Small intestine (tissue), 7 donors: ENCODE data around the gene SPATA6. TPM values are rescaled to one million over a fixed set of nuclear protein-coding genes. Genes with fewer than 3 reads are reported as not detected.
A peak's percentile ranks its signal among the peaks of the same experiment; 100 is the strongest.

Experiments used
- DNase-seq, 2 donors: peaks; one replicate each; pipeline versions ENCODE4 v3.0.0 to v3.0.0-alpha.2; 2013
- FAIRE-seq: peaks from 2 replicates; lab custom pipeline; 2012; peaks lifted over from hg19 to GRCh38; lab: Jason Lieb, UNC
- H3K27ac ChIP-seq, 3 donors: one replicate each; pipeline ENCODE4 v1.5.1; 2013; ENCODE audit warnings: low read length in 2 of 3, mild to moderate bottlenecking in 2 of 3, control low read depth in 1 of 3, inconsistent platforms in 1 of 3, low read depth in 1 of 3, moderate library complexity in 1 of 3
- H3K27me3 ChIP-seq, 3 donors: one replicate each; pipeline ENCODE4 v1.6.1; 2013; ENCODE audit warnings: low read length in 3 of 3, inconsistent platforms in 1 of 3; ENCODE audit not compliant: control insufficient read depth in 3 of 3, insufficient read depth in 3 of 3
- H3K36me3 ChIP-seq, 3 donors: one replicate each; pipeline ENCODE4 v1.6.1; 2013; ENCODE audit warnings: low read length in 3 of 3, inconsistent platforms in 1 of 3, low read depth in 1 of 3, mild to moderate bottlenecking in 1 of 3, moderate library complexity in 1 of 3; ENCODE audit not compliant: control insufficient read depth in 3 of 3, insufficient read depth in 2 of 3
- H3K4me1 ChIP-seq, 3 donors: one replicate each; pipeline ENCODE4 v1.6.1; 2013; ENCODE audit warnings: low read length in 2 of 3, inconsistent platforms in 1 of 3, low read depth in 1 of 3, mild to moderate bottlenecking in 1 of 3, moderate library complexity in 1 of 3; ENCODE audit not compliant: control insufficient read depth in 3 of 3, insufficient read depth in 2 of 3
- H3K4me3 ChIP-seq, 3 donors: one replicate each; pipeline ENCODE4 v1.5.1; 2013; ENCODE audit warnings: low read length in 3 of 3, control low read depth in 1 of 3, inconsistent platforms in 1 of 3, low read depth in 1 of 3, mild to moderate bottlenecking in 1 of 3, moderate library complexity in 1 of 3
- H3K9me3 ChIP-seq, 2 donors: one replicate each; pipeline ENCODE4 v1.6.1; 2013; ENCODE audit warnings: low read depth in 1 of 2, low read length in 1 of 2; ENCODE audit not compliant: control insufficient read depth in 2 of 2, insufficient read depth in 1 of 2
- WGBS, 3 donors: extraction: QIAGEN DNeasy Blood & Tissue Kit; methylation state at CpG; one replicate each; pipeline ENCODE4 v1.1.7; 2013; 5-methylcytosine and 5-hydroxymethylcytosine counted together
- polyA plus RNA-seq, 4 donors: library from polyadenylated mRNA; stranded (reverse) in 3 of 4; unstranded in 1 of 4; fragments of 200-250 nt in 3 of 4; fragments of 120-200 nt in 1 of 4; gene quantifications; one replicate each; pipeline versions ENCODE4 v1.2.1 to v1.2.3, GENCODE V29; 2013
- donor health status: healthy with polysubstance abuse.
- donor health status: control.
- donor health status: control.
- donor health status: Bipolar disorder and iron deficiency.
- donor health status: healthy.

The SPATA6 gene
- polyA plus RNA-seq, 4 donors = 2.5 to 6.2 (median 3.1) TPM

DNA sequence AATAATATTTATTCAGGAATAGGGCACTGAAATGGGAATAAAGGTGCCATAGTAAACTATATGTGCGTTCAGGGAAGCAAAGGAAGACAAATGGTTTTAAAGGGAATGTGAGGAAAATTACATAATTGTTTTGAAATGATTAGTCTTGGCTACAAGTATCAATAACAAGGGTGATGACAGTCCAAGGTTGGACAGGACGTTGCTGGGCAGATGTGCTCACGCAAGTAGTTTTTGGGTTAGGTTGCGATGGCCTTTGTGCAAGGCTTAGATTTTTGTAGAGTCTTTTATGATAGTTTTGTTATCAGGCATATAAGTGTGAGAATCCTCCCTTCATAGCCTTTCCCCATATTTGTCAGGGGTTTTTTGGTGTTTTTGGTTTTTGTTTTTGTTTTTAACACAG is 57.0 kb downstream of the SPATA6 start:
- peaks cover 0 to 5% of the 10 kb centered on the region in 2 donors for H3K9me3 ChIP-seq
- H3K36me3 ChIP-seq = no peaks in the 10 kb centered on the region
- H3K27ac ChIP-seq = no peak overlapping the region
- WGBS, 3 donors = 81 to 91% (median 90%) methylated on average over 4 of the region's 4 CpGs
- FAIRE-seq (no peak), DNase-seq (no peak)
- H3K27me3 ChIP-seq = no peaks in the 10 kb centered on the region
- H3K4me3 ChIP-seq = no peak overlapping the region
- H3K4me1 ChIP-seq = no peaks in the 10 kb centered on the region

DNA sequence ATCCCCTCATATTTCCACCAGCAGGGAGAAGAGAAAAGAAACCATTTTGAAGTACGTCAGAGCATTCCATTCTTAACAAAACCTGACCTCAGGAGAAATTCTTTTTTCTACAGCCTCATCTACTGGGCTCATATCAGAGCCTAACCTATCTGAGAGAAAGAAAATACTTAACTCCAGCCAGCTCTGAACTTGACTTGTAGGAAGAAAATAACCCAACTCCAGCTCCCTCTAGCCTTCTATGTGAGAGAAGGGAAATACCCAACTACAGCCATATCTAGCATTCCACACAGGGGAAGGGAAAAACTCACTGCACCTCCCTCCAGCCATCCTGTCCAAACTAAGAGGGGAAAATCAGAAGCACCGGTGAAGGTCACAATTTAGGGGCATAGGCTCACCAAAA is 57.7 kb downstream of the SPATA6 start:
- Histone ChIP-seq H3K4me3 (no peak overlapping the region), H3K9me3 (peaks cover 0 to 6% of the 10 kb centered on the region in 2 donors), H3K4me1 (no peaks in the 10 kb centered on the region), H3K27me3 (no peaks in the 10 kb centered on the region), H3K27ac (no peak overlapping the region), H3K36me3 (peaks cover 0 to 2% (median 0%) of the 10 kb centered on the region in 3 donors)
- DNase-seq (no peak), FAIRE-seq (no peak)
- WGBS, 3 donors = 76 to 89% (median 85%) methylated on average over 2 of the region's 2 CpGs

DNA sequence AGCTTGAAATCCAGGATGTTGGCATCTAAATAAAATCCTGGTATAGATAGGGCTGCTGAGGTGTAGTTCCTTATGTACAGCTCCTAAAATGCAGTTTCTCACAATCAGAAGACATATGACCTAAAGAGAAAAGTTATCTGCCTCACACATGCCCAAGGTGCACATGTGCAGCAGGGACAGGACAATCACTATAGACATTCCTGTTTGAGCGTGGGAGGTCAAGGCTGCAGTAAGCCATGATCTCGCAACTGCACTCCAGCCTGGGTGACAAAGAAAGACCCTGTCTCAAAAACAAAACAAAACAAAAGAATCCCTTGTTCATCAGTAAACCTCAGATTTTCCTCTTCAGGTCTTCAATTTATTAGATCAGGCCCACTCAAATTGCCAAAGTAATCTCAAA is 66.1 kb downstream of the SPATA6 start:
- H3K4me3 ChIP-seq = no peak overlapping the region
- H3K36me3 ChIP-seq = peaks cover 0 to 2% (median 0%) of the 10 kb centered on the region in 3 donors
- no peak for FAIRE-seq
- no peak for DNase-seq
- no peaks in the 10 kb centered on the region for H3K4me1 ChIP-seq
- 85 to 97% (median 89%) methylated on average over 2 of the region's 2 CpGs for WGBS, 3 donors
- peaks cover 0 to 13% of the 10 kb centered on the region in 2 donors for H3K9me3 ChIP-seq
- no peaks in the 10 kb centered on the region for H3K27me3 ChIP-seq
- no peak overlapping the region for H3K27ac ChIP-seq

DNA sequence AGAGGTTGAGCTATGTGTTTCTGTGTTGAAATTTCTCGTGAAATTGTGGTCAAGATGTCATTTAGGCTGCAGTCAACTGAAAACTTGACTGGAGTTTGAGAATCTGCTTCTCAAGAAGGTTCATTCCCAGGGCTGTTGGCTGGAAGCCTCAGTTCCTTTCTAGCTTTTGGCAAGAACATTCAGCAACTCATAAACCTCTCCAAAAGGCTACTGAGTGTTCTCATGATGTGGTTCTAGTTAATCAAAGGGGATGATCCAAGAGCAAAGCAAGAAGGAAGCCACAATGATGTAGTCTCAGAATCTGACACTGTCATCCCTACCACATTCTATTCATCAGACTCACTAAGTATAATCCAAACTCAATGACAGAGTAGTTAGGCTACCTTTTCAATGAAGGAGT is 66.6 kb downstream of the SPATA6 start:
- FAIRE-seq = no peak
- no peak overlapping the region for H3K27ac ChIP-seq
- 65 to 94% (median 72%) methylated on average over 1 of the region's 1 CpG for WGBS, 3 donors
- no peak for DNase-seq
- H3K27me3 ChIP-seq = no peaks in the 10 kb centered on the region
- H3K4me3 ChIP-seq = no peak overlapping the region
- H3K9me3 ChIP-seq = peaks cover 0 to 9% of the 10 kb centered on the region in 2 donors
- no peaks in the 10 kb centered on the region for H3K4me1 ChIP-seq
- H3K36me3 ChIP-seq = peaks cover 0 to 2% (median 0%) of the 10 kb centered on the region in 3 donors

DNA sequence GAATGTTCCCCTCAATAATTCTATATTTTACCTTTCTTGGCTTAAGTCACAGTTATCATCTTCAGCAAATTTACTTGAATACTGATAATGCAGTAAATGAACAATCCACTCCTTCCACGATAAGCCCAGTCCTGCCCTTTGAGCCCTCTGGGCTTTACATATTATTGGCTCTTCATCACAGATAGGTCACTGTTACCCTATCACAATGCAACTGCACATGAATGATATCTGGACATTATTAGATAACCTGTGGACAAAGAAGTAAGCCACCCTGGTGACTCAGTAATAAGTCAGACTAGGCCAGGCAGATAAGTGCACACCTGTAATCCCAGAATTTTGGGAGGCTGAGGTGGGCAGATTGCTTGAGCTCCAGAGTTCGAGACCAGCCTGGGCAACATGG is 69.4 kb downstream of the SPATA6 start:
- Histone ChIP-seq H3K4me1 (no peaks in the 10 kb centered on the region), H3K4me3 (no peak overlapping the region), H3K27me3 (no peaks in the 10 kb centered on the region), H3K9me3 (no peaks in the 10 kb centered on the region), H3K27ac (no peak overlapping the region), H3K36me3 (peaks cover 0 to 2% (median 0%) of the 10 kb centered on the region in 3 donors)
- peak; percentile 35 to 85 for DNase-seq
- no peak for FAIRE-seq
- WGBS, 3 donors = 45 to 65% (median 49%) methylated on average over 2 of the region's 2 CpGs

DNA sequence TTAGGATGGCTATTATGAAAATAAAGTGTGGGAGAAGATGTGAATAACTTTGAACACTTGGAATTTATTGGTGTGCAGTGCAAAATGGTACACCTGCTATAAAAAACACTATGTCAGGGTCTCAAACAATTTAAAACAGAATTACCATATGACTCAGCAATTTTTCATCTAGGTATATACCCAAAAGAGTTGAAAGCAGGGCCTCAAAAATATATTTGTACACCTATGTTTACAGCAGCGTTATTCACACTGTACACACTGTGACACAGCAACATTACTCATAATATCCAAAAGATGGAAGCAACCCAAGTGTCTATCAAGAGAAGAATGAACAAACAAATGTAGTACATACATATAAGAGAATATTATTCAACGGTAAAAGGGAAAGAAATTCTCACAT is 75.8 kb downstream of the SPATA6 start:
- 72 to 93% (median 88%) methylated on average over 2 of the region's 2 CpGs for WGBS, 3 donors
- H3K27me3 ChIP-seq = no peaks in the 10 kb centered on the region
- FAIRE-seq = no peak
- no peak overlapping the region for H3K27ac ChIP-seq
- no peak overlapping the region for H3K4me3 ChIP-seq
- H3K4me1 ChIP-seq = no peaks in the 10 kb centered on the region
- no peaks in the 10 kb centered on the region for H3K9me3 ChIP-seq
- DNase-seq = no peak
- H3K36me3 ChIP-seq = peaks cover 0 to 2% (median 0%) of the 10 kb centered on the region in 3 donors

DNA sequence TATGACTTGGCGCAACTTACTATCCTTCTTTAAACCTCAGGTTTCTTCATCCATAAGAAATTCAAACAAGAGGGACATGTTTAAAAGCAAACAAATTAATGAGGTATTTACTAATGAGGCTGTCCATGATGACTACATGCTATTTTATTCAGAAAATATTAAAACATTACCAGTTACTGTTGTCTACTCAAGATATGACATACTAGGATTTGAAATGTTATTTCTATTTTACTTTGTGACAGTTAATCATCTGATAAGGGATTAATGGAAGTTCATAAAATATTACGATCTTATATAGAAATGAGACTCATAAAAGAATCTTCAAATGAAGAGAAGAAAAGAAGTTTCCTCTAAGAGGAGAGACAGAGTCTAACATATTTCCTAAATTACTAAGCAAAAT is 80.1 kb downstream of the SPATA6 start:
- Histone ChIP-seq H3K27me3 (no peaks in the 10 kb centered on the region), H3K27ac (no peak overlapping the region), H3K4me3 (no peak overlapping the region), H3K4me1 (no peaks in the 10 kb centered on the region), H3K9me3 (no peaks in the 10 kb centered on the region), H3K36me3 (peaks cover 0 to 2% (median 0%) of the 10 kb centered on the region in 3 donors)
- WGBS, 3 donors = 89 to 94% (median 93%) methylated on average over 2 of the region's 2 CpGs
- FAIRE-seq (no peak), DNase-seq (no peak)

DNA sequence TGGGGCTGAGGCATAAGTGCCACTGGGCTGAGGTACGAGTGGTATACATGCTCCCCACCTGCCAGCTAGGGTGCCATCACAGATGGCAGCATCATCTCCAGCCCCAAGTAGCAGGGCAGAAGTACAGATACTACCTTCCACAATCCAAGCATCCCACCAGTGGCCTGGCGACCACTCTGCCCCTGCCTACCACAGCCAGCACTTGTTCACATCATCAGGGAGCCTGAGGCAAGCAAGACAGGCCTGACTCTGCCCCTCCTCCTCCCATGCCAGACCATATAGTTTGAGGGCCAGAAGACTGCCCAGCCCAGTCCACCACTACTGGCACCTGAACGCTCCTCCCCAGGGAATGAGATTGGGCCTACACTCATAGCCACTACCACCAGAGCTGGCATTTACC is 84.6 kb downstream of the SPATA6 start:
- FAIRE-seq = no peak
- H3K36me3 ChIP-seq = peaks cover 0 to 2% (median 0%) of the 10 kb centered on the region in 3 donors
- no peak overlapping the region for H3K4me3 ChIP-seq
- 90 to 95% (median 93%) methylated on average over 3 of the region's 3 CpGs for WGBS, 3 donors
- no peaks in the 10 kb centered on the region for H3K9me3 ChIP-seq
- DNase-seq = no peak
- no peaks in the 10 kb centered on the region for H3K4me1 ChIP-seq
- H3K27ac ChIP-seq = no peak overlapping the region
- no peaks in the 10 kb centered on the region for H3K27me3 ChIP-seq

DNA sequence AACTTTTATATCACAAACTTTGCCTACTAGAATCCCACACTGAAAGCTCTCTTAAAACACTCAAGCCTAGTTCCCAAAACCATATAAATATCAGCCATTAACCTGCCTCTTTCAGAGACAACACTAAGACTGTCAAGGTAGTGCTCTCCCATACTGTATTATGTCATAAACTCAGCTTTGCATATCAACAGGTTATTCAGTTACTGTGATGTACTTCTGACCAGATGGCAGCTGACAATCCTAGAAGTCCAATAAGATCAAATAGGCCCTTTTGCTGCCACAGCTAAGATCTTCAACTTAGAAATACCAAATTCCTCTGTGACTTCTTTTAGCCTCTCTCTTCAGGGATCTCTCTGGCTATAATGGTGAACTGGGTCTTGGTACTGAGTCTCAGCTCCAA is 97.2 kb downstream of the SPATA6 start:
- H3K4me3 ChIP-seq = no peak overlapping the region
- peak; percentile 3 to 43 for DNase-seq
- H3K27me3 ChIP-seq = no peaks in the 10 kb centered on the region
- no peak for FAIRE-seq
- no peak overlapping the region for H3K27ac ChIP-seq
- H3K4me1 ChIP-seq = peaks cover 0 to 2% (median 0%) of the 10 kb centered on the region in 3 donors
- peaks cover 0 to 6% (median 0%) of the 10 kb centered on the region in 3 donors for H3K36me3 ChIP-seq
- peaks cover 0 to 25% of the 10 kb centered on the region in 2 donors for H3K9me3 ChIP-seq
